Caki2 (cell line): Measurements from ENCODE around the gene BABAM1. TPM values are rescaled to one million over a fixed set of nuclear protein-coding genes. Genes with fewer than 3 reads are reported as not detected.
"Not testable (repeated sequence)": the region's sequence is repeated elsewhere in the genome, so short reads cannot be mapped to it uniquely, and the experiment has no call there.

Source experiments
- DNase-seq: peaks from one replicate; pipeline ENCODE4 v3.0.0-alpha.2; 2015; ENCODE audit warnings: low read depth
- in situ Hi-C: cut with HindIII; loops from 2 replicates; pipeline ENCODE4 v1.10.0; 2016; ENCODE audit warnings: low sequenced_read_pairs, low pct_unique_long_range_greater_than_20kb, mixed read lengths
- total RNA-seq: library from RNA; depleted of rRNA; stranded (reverse); fragments of >200 nt; shearing (Covaris generic); gene quantifications from 2 replicates; pipeline ENCODE4 v1.2.3, GENCODE V29; 2014; ENCODE audit warnings: low replicate concordance

Gene BABAM1
- total RNA-seq, 1 experiment from 2014 or later: 247 TPM

GRCh38 chr19:17294051-17294891, 27.0 kb downstream of the BABAM1 start:
- in situ Hi-C loops: no loop called here
- peak; percentile 54 for DNase-seq

GRCh38 chr19:17295551-17295950, 28.3 kb downstream of the BABAM1 start:
- DNase-seq, in situ Hi-C loops: not testable (repeated sequence)

- in situ Hi-C loops: no loop called here
- DNase-seq: peak; percentile 67
These were observed 29.0 kb downstream of the BABAM1 start for GRCh38 chr19:17296273-17296672.

- in situ Hi-C loops: no loop called here
- no peak for DNase-seq
These were observed 29.7 kb downstream of the BABAM1 start for GRCh38 chr19:17296976-17297375.

- no peak for DNase-seq
- in situ Hi-C loops: no loop called here
These were observed 33.9 kb downstream of the BABAM1 start for GRCh38 chr19:17300992-17301619.

- DNase-seq: no peak
- in situ Hi-C loops: no loop called here
These were observed 35.3 kb downstream of the BABAM1 start for GRCh38 chr19:17302391-17303166.

GRCh38 chr19:17303167-17303939, 36.1 kb downstream of the BABAM1 start, which contains the start of gene ABHD8:
Gene ABHD8 (minus strand): TSS chr19:17303425. CDS start chr19:17301616, 1,809 bp downstream.
- in situ Hi-C loops: no loop called here
- DNase-seq: peak; percentile 92

- no peak for DNase-seq
- in situ Hi-C loops: no loop called here
These were observed 36.7 kb downstream of the BABAM1 start for GRCh38 chr19:17303940-17304267.

- in situ Hi-C loops: no loop called here
- DNase-seq: peak; percentile 29
These were observed 37.4 kb downstream of the BABAM1 start for GRCh38 chr19:17304386-17305215.

- in situ Hi-C loops: no loop called here
These were observed 37.9 kb downstream of the BABAM1 start for GRCh38 chr19:17305216-17305516.

GRCh38 chr19:17305517-17306284, 38.5 kb downstream of the BABAM1 start, which contains the start of gene MRPL34:
Gene MRPL34 (plus strand): TSS chr19:17305872. CDS start chr19:17305893, 21 bp downstream.
- peak; percentile 100 for DNase-seq
- in situ Hi-C loops: no loop called here

More at GRCh38 chr19:17305216-17305516, 37.9 kb downstream of the BABAM1 start:
- DNase-seq: no peak

GRCh38 chr19:17306285-17306714, 39.1 kb downstream of the BABAM1 start:
- in situ Hi-C loops: no loop called here

GRCh38 chr19:17307876-17308377, 40.7 kb downstream of the BABAM1 start:
- DNase-seq: no peak
- in situ Hi-C loops: no loop called here

More at GRCh38 chr19:17306285-17306714, 39.1 kb downstream of the BABAM1 start:
- no peak for DNase-seq

- in situ Hi-C loops: no loop called here
- DNase-seq: peak; percentile 99
These were observed 42.1 kb downstream of the BABAM1 start, which contains the start of gene DDA1 for GRCh38 chr19:17309198-17309964. Gene DDA1 (plus strand): TSS chr19:17309563. CDS start chr19:17309655, 92 bp downstream.

- in situ Hi-C loops: no loop called here
- DNase-seq: no peak
These were observed 42.8 kb downstream of the BABAM1 start for GRCh38 chr19:17309965-17310461.
